GM21528 (cell line): ENCODE measurements around the gene SMIM24.

Experiments used
- ATAC-seq: cut with Tn5 transposase; IDR thresholded peaks from one replicate; pipeline ENCODE4 v1.9.1; 2021; ENCODE audit warnings: mild to moderate bottlenecking, moderate library complexity; ENCODE audit not compliant: unreplicated experiment, low FRiP score

The SMIM24 gene

DNA sequence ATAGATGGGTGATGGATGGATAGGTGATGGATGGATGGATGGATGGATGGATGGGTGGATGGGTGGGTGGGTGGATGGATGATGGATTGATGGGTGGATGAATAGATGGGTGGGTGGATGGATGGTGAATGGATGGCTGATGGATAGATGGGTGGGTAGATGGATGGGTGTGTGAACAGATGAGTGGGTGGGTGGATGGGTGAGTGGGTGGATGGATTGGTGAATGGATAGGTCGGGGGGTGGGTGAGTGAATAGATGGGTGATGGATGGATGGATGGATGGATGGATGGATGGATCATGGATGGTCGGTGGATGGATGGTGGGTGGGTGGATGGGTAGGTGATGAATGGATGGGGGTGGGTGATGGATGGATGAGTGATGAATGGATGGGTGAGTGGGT is 3.5 kb downstream of the SMIM24 start:
- no peak for ATAC-seq

DNA sequence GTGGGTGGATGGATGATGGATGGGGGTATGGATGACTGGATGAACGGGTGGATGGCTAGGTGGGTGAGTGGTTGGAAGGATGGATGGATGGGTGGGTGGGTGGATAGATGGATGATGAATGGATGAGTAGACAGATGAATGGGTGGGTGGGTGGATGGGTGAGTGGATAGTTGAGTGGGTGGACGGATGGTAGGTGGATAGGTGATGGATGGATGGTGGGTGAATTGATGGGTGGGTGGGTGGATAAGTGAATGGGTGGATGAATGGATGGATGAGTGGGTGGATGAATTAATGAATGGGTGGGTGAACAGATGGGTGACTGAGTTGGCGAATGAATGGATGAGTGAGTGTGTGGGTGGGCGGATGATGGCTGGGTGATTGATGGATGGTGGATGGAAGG is 4.9 kb downstream of the SMIM24 start:
- ATAC-seq: no peak

DNA sequence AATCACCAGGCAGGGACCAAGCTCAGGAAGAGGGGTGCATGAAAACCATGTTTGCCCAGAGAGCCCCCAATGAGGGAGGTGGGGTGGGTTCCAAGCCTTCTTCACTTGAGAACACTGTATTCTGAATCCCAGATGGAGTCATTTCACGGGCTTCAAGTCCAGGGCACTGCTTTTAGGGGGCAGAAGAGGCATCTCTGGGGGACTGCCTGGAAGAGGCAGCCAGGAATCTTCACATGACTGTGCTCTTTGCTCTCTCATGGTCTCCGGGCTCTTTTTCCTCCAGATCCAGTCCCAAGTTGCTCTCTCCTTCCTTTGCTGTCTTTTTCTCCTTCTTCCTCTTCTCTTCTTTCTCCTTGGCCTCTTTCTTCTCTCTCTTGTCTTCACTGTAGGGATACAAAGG is 5.7 kb downstream of the SMIM24 start:
- ATAC-seq: no peak

GRCh38 chr19:3474010-3474409 is 6.3 kb downstream of the SMIM24 start:
- no peak for ATAC-seq

GRCh38 chr19:3471954-3472655 is 8.2 kb downstream of the SMIM24 start:
- no peak for ATAC-seq

GRCh38 chr19:3470500-3471128 is 9.7 kb downstream of the SMIM24 start:
- ATAC-seq: no peak

DNA sequence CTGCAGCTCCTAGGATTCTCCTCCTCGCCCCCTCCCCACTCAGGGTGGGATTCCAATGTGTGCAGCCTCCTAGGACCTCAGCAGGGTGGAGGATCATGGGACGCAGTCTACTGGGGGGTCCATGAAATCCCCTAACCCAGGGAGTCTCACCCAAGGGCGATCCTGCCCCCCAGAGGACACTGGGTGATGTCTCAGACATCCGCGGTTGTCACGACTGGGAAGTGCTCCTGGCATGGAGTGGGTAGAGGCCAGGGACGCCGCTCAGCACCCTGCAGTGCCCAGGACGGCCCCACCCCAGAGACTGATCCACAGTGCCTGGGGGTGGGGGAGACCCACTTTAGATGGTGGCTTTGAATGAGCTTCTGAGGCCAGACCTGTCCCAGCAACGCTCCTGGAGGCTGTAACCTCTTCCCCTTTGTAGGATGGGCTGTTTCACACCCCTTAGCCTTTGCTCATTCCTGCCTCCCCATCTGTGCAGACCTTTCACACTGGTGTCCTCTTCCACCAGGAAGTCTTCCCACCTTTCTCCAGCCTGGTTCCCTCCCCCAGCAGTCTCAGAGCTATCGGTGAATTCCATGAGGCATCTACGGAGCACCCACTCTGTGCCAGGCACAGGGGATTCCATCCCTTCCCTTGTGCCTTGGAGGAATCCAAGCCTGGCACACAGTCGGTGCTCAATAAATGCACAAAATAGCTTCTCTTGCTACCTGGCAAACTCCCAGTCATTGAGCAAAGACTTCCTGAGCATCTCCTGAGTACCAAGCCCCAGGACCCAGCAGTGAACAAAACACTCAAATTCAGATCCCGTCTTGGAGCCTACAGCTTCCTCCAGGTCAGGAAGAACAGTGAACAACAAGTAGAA is 10.5 kb downstream of the SMIM24 start:
- ATAC-seq: no peak

- ATAC-seq: no peak
Measured at GRCh38 chr19:3468211-3468610, 12.1 kb downstream of the SMIM24 start.

- no peak for ATAC-seq
Measured at GRCh38 chr19:3467437-3468198, 12.7 kb downstream of the SMIM24 start.

- ATAC-seq: no peak
Measured at GRCh38 chr19:3466635-3467034, 13.7 kb downstream of the SMIM24 start.

GRCh38 chr19:3465552-3465951 is 14.8 kb downstream of the SMIM24 start:
- ATAC-seq: no peak

DNA sequence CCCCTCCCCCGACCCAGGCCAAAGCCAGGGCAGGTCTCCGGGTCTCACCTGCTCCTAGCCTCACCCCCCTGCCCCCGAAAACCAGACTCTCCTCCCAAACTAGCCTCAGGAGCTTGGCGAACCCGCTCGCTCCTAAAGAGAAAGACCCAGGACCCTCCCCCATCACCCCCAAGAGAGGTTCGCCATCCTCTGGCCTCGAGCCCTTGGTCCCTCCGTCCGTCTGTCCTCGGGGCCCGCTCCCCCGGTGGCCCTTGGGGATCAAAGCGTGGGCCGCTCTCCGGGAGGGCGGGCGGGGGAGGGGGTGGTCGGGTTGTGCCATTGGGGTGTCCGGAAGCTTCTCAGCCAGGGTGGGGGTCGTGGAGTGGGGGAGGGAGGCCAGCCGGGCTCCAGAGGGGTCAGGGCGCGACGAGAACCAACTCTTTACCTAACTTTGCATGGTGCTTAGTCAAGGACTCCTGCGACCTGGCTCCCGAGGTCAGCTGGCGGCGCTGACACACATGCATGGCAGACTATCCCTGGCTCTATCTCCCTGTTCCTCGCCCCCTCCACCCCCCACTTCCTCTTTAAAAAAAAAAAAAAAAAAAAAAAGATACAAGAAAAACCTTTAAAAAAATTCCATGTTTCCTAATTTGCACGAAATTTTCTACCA is 15.6 kb downstream of the SMIM24 start:
- ATAC-seq: no peak

DNA sequence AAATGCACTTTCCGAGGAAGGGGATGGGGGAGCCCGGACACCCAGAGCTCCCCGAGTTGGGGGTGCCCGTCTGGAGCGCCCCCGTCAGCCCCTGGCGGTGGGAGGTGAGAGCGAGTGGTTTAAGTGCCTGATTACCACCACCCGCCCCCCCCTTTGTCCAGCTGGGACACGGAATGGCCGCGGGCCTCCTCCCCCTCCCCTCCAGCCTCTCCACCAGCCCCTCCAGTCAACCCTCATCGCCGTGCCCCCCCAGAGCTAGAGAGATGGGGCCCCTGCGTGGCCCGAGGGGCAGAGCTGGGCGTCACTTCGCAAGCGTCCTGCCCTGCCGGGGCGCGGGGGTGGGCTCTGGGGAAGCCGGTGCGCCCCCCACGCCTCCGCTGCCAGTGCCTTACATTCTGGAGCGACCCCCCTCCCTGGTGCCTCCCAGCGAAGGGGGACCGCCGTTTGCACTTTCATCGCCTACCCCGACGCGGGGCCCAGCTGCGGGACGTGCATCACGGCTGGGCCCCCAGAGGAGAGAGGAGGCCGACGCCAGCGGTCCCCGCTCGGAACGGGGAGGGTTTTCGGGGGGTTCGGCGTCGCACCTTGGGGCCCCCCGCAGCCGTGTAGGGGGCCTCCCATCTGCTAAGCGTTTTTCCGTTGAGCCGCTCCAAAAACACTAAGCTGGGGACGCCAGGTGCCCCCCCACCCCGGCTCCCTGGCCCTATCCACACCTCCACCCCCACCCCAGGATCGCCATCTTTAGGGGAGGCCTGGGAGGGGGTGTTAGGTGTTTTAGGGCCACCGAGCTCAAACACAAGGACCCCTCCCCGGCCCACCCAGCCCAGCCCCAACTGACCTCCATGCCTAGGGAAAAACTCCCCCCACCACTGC is 16.4 kb downstream of the SMIM24 start:
- no peak for ATAC-seq

GRCh38 chr19:3462991-3463713 is 17.2 kb downstream of the SMIM24 start:
- ATAC-seq: no peak

- ATAC-seq: no peak
Measured at GRCh38 chr19:3459965-3460582, 20.3 kb downstream of the SMIM24 start.

GRCh38 chr19:3459089-3459881 is 21.0 kb downstream of the SMIM24 start:
- no peak for ATAC-seq
